ENCODE data around the gene MMD2.
"Not testable (repeated sequence)": the region's sequence is repeated elsewhere in the genome, so short reads cannot be mapped to it uniquely, and the experiment has no call there.

The MMD2 gene

GRCh38 chr7:4895766-4896165, 63.2 kb downstream of the MMD2 start:
- H3K27me3 ChIP-seq (replicated peaks; ENCODE audit: insufficient read depth, low read length): peaks cover 21% of the 10 kb centered on the region
- no peak for TF ChIP-seq EZH2 (optimal IDR thresholded peaks at IDR 0.05; ENCODE audit: low read depth, low read length)
- TF ChIP-seq EZH2phosphoT487 (IDR thresholded peaks at IDR 0.05; ENCODE audit: low read length): no peak
- no peak for TF ChIP-seq CTCF (IDR thresholded peaks at IDR 0.05; ENCODE audit: low read length)
- H3K79me2 ChIP-seq (ENCODE audit: low read length): no peaks in the 10 kb centered on the region
- no peaks in the 10 kb centered on the region for H4K20me1 ChIP-seq (ENCODE audit: insufficient read depth, low read length)
- no peak overlapping the region for H3K9ac ChIP-seq (ENCODE audit: low read length)
- no peak overlapping the region for H3K27ac ChIP-seq (ENCODE audit: low read length)
- no peak overlapping the region for H3K4me3 ChIP-seq (ENCODE audit: low read length)
- H3K36me3 ChIP-seq (replicated peaks; ENCODE audit: insufficient read depth, low read length): no peaks in the 10 kb centered on the region
- no peak overlapping the region for H2AFZ ChIP-seq (ENCODE audit: low read length)
- no peaks in the 10 kb centered on the region for H3K4me1 ChIP-seq (ENCODE audit: low read length)
- DNase-seq: no peak
- no peak overlapping the region for H3K4me2 ChIP-seq (ENCODE audit: low read depth, low read length)
- H3K9me2 ChIP-seq (replicated peaks; ENCODE audit: insufficient read depth, low read length): no peaks in the 10 kb centered on the region
- H3F3A ChIP-seq (ENCODE audit: insufficient read depth, low read length): no peaks in the 10 kb centered on the region
- no peaks in the 10 kb centered on the region for H3K9me3 ChIP-seq (replicated peaks; ENCODE audit: insufficient read depth, low read length)

GRCh38 chr7:4894482-4894881, 64.5 kb downstream of the MMD2 start:
- Histone ChIP-seq H4K20me1 (ENCODE audit: insufficient read depth, low read length) (no peaks in the 10 kb centered on the region), H3F3A (ENCODE audit: insufficient read depth, low read length) (no peaks in the 10 kb centered on the region), H3K4me3 (ENCODE audit: low read length) (no peak overlapping the region), H3K9me2 (replicated peaks; ENCODE audit: insufficient read depth, low read length) (no peaks in the 10 kb centered on the region), H3K4me2 (ENCODE audit: low read depth, low read length) (no peak overlapping the region), H2AFZ (ENCODE audit: low read length) (no peak overlapping the region), H3K27me3 (replicated peaks; ENCODE audit: insufficient read depth, low read length) (peaks cover 21% of the 10 kb centered on the region), H3K79me2 (ENCODE audit: low read length) (no peaks in the 10 kb centered on the region), H3K27ac (ENCODE audit: low read length) (no peak overlapping the region), H3K9ac (ENCODE audit: low read length) (no peak overlapping the region), H3K4me1 (ENCODE audit: low read length) (no peaks in the 10 kb centered on the region), H3K9me3 (replicated peaks; ENCODE audit: insufficient read depth, low read length) (no peaks in the 10 kb centered on the region), H3K36me3 (replicated peaks; ENCODE audit: insufficient read depth, low read length) (no peaks in the 10 kb centered on the region)
- no peak for DNase-seq
- TF ChIP-seq EZH2 (optimal IDR thresholded peaks at IDR 0.05; ENCODE audit: low read depth, low read length) (no peak), EZH2phosphoT487 (IDR thresholded peaks at IDR 0.05; ENCODE audit: low read length) (no peak), CTCF (IDR thresholded peaks at IDR 0.05; ENCODE audit: low read length) (no peak)

- Histone ChIP-seq H2AFZ (ENCODE audit: low read length) (no peak overlapping the region), H3K4me2 (ENCODE audit: low read depth, low read length) (no peak overlapping the region), H3K79me2 (ENCODE audit: low read length) (no peaks in the 10 kb centered on the region), H3K9me3 (replicated peaks; ENCODE audit: insufficient read depth, low read length) (no peaks in the 10 kb centered on the region), H4K20me1 (ENCODE audit: insufficient read depth, low read length) (no peaks in the 10 kb centered on the region), H3K4me3 (ENCODE audit: low read length) (no peak overlapping the region), H3K27me3 (replicated peaks; ENCODE audit: insufficient read depth, low read length) (peaks cover 21% of the 10 kb centered on the region), H3K36me3 (replicated peaks; ENCODE audit: insufficient read depth, low read length) (no peaks in the 10 kb centered on the region), H3K4me1 (ENCODE audit: low read length) (no peaks in the 10 kb centered on the region), H3K9me2 (replicated peaks; ENCODE audit: insufficient read depth, low read length) (no peaks in the 10 kb centered on the region), H3F3A (ENCODE audit: insufficient read depth, low read length) (no peaks in the 10 kb centered on the region), H3K27ac (ENCODE audit: low read length) (no peak overlapping the region), H3K9ac (ENCODE audit: low read length) (no peak overlapping the region)
- TF ChIP-seq CTCF (IDR thresholded peaks at IDR 0.05; ENCODE audit: low read length) (no peak), EZH2phosphoT487 (IDR thresholded peaks at IDR 0.05; ENCODE audit: low read length) (no peak), EZH2 (optimal IDR thresholded peaks at IDR 0.05; ENCODE audit: low read depth, low read length) (no peak)
- no peak for DNase-seq
Observed at GRCh38 chr7:4893929-4894475, 65.0 kb downstream of the MMD2 start.

- H3K4me3 ChIP-seq (ENCODE audit: low read length); H3K9me2 ChIP-seq (replicated peaks; ENCODE audit: insufficient read depth, low read length); H3K4me1 ChIP-seq (ENCODE audit: low read length): not testable (repeated sequence)
Observed at GRCh38 chr7:4893188-4893587, 65.8 kb downstream of the MMD2 start.

GRCh38 chr7:4891522-4891921, 67.5 kb downstream of the MMD2 start:
- H4K20me1 ChIP-seq (ENCODE audit: insufficient read depth, low read length); H3K9ac ChIP-seq (ENCODE audit: low read length); H3K4me2 ChIP-seq (ENCODE audit: low read depth, low read length); H3K79me2 ChIP-seq (ENCODE audit: low read length); H3F3A ChIP-seq (ENCODE audit: insufficient read depth, low read length); H2AFZ ChIP-seq (ENCODE audit: low read length); H3K27ac ChIP-seq (ENCODE audit: low read length); H3K9me3 ChIP-seq (replicated peaks; ENCODE audit: insufficient read depth, low read length); H3K36me3 ChIP-seq (replicated peaks; ENCODE audit: insufficient read depth, low read length); H3K4me1 ChIP-seq (ENCODE audit: low read length); H3K4me3 ChIP-seq (ENCODE audit: low read length); H3K9me2 ChIP-seq (replicated peaks; ENCODE audit: insufficient read depth, low read length); DNase-seq: not testable (repeated sequence)
- H3K27me3 ChIP-seq (replicated peaks; ENCODE audit: insufficient read depth, low read length): peaks cover 17% of the 10 kb centered on the region

More at GRCh38 chr7:4893188-4893587, 65.8 kb downstream of the MMD2 start:
- not testable (repeated sequence) for H2AFZ ChIP-seq (ENCODE audit: low read length); H3K79me2 ChIP-seq (ENCODE audit: low read length); H3K9me3 ChIP-seq (replicated peaks; ENCODE audit: insufficient read depth, low read length); H3K36me3 ChIP-seq (replicated peaks; ENCODE audit: insufficient read depth, low read length); H4K20me1 ChIP-seq (ENCODE audit: insufficient read depth, low read length); H3K27ac ChIP-seq (ENCODE audit: low read length); H3K9ac ChIP-seq (ENCODE audit: low read length); DNase-seq; H3K4me2 ChIP-seq (ENCODE audit: low read depth, low read length); H3F3A ChIP-seq (ENCODE audit: insufficient read depth, low read length)
- peaks cover 21% of the 10 kb centered on the region for H3K27me3 ChIP-seq (replicated peaks; ENCODE audit: insufficient read depth, low read length)
